Fibroblast of mammary gland (primary cell): ENCODE results near the gene ULK4.

Source experiments
- DNase-seq: peaks from one replicate; pipeline ENCODE4 v3.0.0-alpha.2; 2010; ENCODE audit warnings: low read depth
- H3K4me3 ChIP-seq: 2 replicates; pipeline ENCODE4 v1.5.1; 2011; ENCODE audit warnings: low read depth, mild to moderate bottlenecking, low read length, moderate library complexity; ENCODE audit not compliant: control insufficient read depth
- CTCF ChIP-seq: conservative IDR thresholded peaks from 2 replicates; pipeline ENCODE4 v1.5.1; 2011; ENCODE audit warnings: low read depth, low read length, inconsistent platforms; ENCODE audit not compliant: control insufficient read depth, insufficient read depth

ULK4 gene

GRCh38 chr3:41198950-41199865 is 762.7 kb downstream of the ULK4 start, which contains the start of gene CTNNB1:
CTNNB1 (plus strand) TSS chr3:41199505; CDS start chr3:41224069, 24,564 bp downstream.
- peak within 1 kb of the TSS; percentile 55 for H3K4me3 ChIP-seq
- peak; percentile 92 for DNase-seq
- TF ChIP-seq CTCF, result no peak

- no peak for TF ChIP-seq CTCF
- no peak for DNase-seq
- H3K4me3 ChIP-seq, result peak overlapping the region; percentile 55
Measured at GRCh38 chr3:41198526-41198925, 763.4 kb downstream of the ULK4 start.

GRCh38 chr3:41198046-41198445 is 763.9 kb downstream of the ULK4 start:
- TF ChIP-seq CTCF, result no peak
- no peak overlapping the region for H3K4me3 ChIP-seq

More at GRCh38 chr3:41198046-41198445, 763.9 kb downstream of the ULK4 start:
- no peak for DNase-seq
